GM11168 (cell line): ENCODE measurements around the gene SMC6.

Source experiments
- in situ Hi-C: fragments of 300-500 bp; cut with MboI; formaldehyde crosslinking; loops from one replicate; pipeline ENCODE4 v1.12.0; 2022; ENCODE audit warnings: low sequenced_read_pairs; ENCODE audit not compliant: unreplicated experiment

Gene SMC6

GRCh38 chr2:17765398-17765797, 11.8 kb upstream of the SMC6 start:
- in situ Hi-C loops = no loop called here

DNA sequence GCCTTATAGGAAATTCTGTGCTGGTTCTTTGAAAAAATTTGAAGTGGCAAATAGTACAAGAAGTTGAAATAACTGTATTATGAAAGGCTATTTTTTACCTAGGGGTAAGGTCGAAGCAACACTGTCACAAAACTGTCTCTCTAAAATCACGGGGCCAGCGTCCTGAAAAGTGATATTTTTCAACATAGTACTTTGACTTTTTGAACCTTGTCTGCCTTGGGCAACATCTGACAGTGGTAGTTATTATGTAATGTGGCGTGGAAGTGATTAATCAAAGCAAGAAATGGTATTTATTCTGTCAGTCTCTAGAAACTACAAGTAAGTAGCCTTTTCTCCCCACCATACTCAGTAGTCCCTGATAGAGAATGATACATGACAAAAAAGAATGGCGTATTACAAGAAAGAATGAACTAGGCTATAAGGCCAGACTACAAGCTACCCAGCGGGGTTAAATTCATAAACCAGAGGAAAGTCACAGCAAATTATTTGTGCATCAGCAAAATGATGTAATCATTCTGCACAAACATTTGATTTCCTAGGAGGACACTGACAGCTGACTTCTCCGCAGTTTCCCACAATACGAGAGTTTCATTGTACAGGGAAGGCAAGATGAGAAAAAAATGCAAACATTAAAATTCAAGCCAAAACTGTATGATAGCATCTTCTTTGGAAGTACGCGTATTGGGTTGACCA, 10.2 kb upstream of the SMC6 start:
- in situ Hi-C loops = no loop called here

GRCh38 chr2:17762451-17762850, 8.8 kb upstream of the SMC6 start:
- in situ Hi-C loops = no loop called here

DNA sequence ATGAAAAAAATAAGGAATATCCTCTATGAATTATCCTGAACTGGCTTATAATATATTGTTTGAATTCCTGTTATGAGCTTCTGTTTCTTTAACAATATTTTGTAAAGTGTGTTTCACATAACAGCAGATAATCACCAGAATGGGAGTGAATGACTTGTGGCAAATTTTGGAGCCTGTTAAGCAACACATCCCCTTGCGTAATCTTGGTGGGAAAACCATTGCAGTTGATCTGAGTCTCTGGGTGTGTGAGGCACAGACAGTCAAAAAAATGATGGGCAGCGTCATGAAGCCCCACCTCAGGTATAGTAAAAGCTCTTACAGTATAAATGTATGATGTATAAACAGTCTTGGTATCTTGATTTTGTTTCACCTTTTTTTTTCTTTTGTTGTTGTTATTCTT, 6.2 kb upstream of the SMC6 start:
- in situ Hi-C loops = no loop called here

GRCh38 chr2:17758118-17758517, 4.5 kb upstream of the SMC6 start:
- in situ Hi-C loops = no loop called here

- in situ Hi-C loops = no loop called here
These were observed 3.7 kb upstream of the SMC6 start for GRCh38 chr2:17757321-17757720.

DNA sequence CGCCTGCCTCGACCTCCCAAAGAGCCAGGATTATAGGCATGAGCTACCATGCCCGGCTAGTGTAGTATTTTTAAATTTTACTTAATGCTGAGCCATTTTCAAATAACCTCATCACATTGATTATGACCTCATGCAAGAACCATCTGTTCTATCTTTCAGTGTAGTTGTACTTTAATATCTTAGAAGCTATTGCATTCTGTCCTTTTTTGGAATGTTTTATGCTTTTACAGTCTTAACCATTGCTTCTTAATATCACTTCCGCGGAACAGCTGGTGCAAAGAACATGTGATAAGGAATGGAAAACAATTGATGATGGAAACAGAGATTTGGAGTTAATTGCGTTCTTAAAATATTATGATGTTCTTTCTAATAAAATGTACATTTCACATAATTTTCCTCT, 3.1 kb upstream of the SMC6 start:
- in situ Hi-C loops = no loop called here

DNA sequence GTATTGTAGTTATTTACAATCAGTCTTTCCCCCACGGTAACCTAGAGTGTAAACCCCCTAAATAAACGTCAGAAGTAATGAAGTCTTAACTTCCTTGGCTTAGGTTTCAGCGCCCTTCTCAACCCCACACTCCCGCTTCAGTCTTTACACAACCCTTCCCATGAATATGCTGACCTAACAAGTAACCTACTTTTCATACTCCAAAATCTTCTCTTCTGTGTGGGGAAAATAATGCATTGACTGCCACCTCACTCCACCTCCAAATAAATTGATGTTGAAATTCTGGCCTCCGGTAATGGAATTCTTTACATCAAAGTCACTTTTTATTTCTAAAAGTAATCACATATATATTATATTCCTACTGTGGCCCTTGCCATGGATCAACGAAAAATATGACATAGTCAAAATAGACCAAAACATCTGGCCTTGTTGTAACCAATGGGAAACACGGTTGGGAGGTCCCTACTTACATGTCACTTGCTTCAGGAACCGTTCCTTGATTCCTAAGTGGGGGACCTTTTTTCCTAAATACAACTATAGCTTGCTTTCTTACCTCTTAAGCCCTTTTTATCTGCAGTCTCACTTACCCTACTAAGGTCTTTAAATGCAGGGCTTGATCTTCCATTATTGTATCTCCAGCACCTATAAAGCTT, 1.3 kb upstream of the SMC6 start:
- in situ Hi-C loops = no loop called here

DNA sequence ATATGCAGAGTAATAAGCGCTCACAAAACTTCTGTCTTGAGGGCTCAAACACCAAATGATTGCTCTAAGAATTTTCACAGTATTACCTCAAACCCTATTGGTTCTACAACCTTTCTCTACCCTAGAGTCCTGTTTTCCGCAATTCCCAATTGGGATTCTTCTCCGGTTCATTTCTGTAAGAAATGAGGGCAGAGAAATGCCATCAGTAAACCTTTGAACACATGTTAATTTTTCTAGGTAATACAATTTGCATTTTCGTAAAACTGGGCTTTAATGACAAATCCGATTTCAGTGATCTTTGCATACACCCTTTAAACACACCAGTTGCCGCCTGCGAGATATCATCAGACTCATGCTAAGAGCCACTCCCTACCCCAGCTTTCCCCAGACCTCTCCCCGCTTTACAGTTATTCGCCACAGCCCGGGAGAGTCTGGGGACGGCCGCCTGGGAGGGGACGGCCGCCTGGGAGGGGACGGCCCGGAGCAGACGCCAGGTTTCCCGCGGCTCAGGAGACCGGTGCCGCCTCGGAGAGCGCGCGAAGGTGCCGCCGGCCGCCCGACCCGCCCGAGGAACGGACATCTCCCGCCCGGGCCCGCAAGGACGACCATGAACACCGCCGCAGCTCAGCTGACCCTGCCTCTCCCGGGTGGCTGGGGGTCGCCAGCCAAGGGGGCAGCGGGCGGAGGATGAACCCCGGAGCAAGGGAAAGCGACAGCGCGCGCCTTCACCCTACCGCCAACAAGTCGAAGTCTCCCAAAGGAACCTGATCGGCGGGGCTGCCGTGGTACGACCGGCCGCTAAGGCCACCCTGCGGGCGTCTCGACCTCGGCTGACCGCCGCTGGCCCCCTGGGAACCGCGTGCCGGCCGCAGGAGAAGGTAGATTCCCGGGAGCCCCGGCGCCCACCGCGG, 463 bp downstream of the SMC6 start:
- in situ Hi-C loops = no loop called here

GRCh38 chr2:17752246-17752645, 1.4 kb downstream of the SMC6 start:
- in situ Hi-C loops = no loop called here

- in situ Hi-C loops = no loop called here
These were observed 3.7 kb downstream of the SMC6 start for GRCh38 chr2:17749753-17750438.

DNA sequence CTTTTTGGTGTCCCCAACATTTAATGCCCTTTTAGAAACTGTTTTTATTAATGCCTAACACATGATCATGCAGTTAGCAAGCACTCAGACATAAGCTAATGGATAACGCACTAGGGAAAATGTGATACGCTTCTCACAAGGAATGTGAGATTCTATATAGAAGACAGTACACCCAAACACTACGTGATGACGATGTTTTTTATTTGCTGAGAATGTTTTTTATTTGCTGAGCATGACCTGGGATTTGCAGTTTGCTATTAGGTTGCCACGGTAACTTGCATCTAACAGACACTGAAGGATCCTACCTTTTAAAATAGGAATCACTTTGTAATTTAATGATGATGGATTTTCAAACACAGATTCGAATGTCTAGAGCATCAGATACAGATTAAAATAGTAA, 4.9 kb downstream of the SMC6 start:
- in situ Hi-C loops = no loop called here

DNA sequence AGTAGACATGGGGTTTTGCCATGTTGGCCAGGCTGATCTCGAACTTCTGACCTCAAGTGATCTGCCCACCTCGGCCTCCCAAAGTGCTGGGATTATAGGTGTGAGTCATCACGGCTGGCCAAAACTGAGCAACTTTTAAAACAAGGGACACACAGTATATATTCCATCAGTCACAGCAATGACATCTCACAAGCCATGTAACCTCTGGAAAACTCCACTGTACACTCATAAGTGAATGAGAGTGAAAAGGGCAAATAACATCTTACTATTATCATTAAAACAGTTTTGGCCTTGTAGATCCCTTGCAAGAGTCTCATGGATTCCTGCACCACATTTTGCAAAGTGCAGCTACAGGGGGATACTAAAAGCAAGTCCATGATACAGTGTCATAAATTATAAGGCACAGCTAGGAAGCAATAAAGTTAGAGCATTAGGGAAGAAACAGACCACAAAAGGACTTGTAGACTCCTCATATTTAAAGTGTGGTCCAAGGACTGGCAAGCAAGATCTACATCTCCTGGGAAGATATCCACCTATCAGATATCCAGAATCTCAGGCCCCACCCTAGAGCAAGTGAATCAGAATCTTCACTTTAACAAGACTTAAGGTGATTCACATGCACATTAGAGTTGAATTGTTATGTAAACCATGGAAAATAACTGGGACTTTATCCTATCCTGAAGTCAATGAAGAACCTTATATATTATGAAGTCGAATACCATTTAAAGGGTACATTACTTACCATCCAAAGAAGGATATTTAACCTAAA, 5.7 kb downstream of the SMC6 start:
- in situ Hi-C loops = no loop called here

- in situ Hi-C loops = no loop called here
These were observed 13.4 kb downstream of the SMC6 start for GRCh38 chr2:17740203-17740602.

GRCh38 chr2:17736989-17737388, 16.6 kb downstream of the SMC6 start:
- in situ Hi-C loops = no loop called here

- in situ Hi-C loops = no loop called here
These were observed 17.7 kb downstream of the SMC6 start for GRCh38 chr2:17735864-17736263.

- in situ Hi-C loops = no loop called here
These were observed 20.0 kb downstream of the SMC6 start for GRCh38 chr2:17733599-17733998.

DNA sequence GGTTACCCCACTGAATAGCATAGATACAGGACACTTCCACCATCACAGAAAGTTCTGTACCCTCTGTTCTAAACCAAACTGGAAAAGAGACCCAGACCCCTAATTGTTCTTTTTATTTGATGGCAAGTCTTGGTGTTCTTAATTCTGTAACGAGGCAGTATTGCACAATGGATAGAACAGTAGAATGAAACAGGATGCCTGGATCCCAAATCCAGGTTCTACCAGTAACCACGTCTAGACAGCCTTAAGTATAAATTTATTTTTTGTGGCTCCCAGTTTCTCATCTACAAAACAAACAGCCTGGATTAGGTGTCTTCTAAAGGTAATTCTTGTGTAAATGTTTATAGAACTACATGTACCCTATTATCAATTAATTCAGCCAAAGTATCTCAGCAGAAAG, 23.7 kb downstream of the SMC6 start:
- in situ Hi-C loops = no loop called here

DNA sequence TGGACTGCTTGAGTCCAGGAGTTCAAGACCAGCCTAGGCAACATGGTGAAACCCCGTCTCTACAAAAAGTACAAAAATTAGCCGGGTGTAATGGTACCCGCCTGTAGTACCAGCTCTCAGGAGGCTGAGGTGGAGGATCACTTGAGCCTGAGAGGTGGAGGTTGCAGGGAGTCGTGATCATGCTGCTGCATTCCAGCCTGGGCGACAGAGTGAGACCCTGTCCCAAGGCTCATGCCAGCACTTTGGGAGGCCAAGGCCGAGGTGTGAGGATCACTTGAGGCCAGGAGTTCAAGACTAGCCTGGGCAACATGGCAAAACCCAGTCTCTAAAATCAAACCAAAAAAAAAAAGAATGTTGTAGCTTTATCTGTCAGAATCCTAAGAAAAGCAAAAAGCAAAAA, 25.4 kb downstream of the SMC6 start:
- in situ Hi-C loops = no loop called here
